Stomach (tissue), 9 donors: ENCODE results near the gene ABCC5. TPM values are rescaled to one million over a fixed set of nuclear protein-coding genes. Genes with fewer than 3 reads are reported as not detected.

Experiments
- DNase-seq, 2 donors: peaks; one replicate each; pipeline versions ENCODE4 v3.0.0 to v3.0.0-alpha.2; 2013 to 2019
- H3K27ac ChIP-seq, 5 donors: fragments of 200-600 bp in 4 of 5; sonication (generic) in 4 of 5; one replicate each; pipeline ENCODE4 v1.5.1; 2013 to 2019; ENCODE audit warnings: mild to moderate bottlenecking in 1 of 5, moderate library complexity in 1 of 5
- H3K27me3 ChIP-seq, 3 donors: fragments of 200-600 bp; sonication (generic); one replicate each; pipeline ENCODE4 v1.5.1; 2017 to 2019; ENCODE audit warnings: mixed run types in 1 of 3
- H3K36me3 ChIP-seq, 4 donors: fragments of 200-600 bp; sonication (generic); 1 replicate in 3 of 4; 2 replicates in 1 of 4; pipeline ENCODE4 v1.5.1; 2016 to 2019
- H3K4me1 ChIP-seq, 4 donors: fragments of 200-600 bp; sonication (generic); one replicate each; pipeline ENCODE4 v1.5.1; 2016 to 2019
- H3K4me3 ChIP-seq, 4 donors: fragments of 200-600 bp; sonication (generic) in 3 of 4; one replicate each; pipeline ENCODE4 v1.5.1; 2016 to 2019; ENCODE audit warnings: mild to moderate bottlenecking in 1 of 4
- H3K9me3 ChIP-seq, 4 donors: fragments of 200-600 bp; sonication (generic); one replicate each; pipeline ENCODE4 v1.5.1; 2016 to 2019
- EP300 ChIP-seq: sonication (generic); formaldehyde crosslinking; IDR thresholded peaks from one replicate; pipeline ENCODE4 v1.6.1; 2017; ENCODE audit warnings: antibody characterized with exemption
- POLR2A ChIP-seq, 4 donors: fragments of 450-650 bp; IDR thresholded peaks; one replicate each; pipeline ENCODE4 v1.6.1; 2016; ENCODE audit warnings: antibody characterized with exemption in 4 of 4, control low read depth in 2 of 4, mild to moderate bottlenecking in 1 of 4, moderate library complexity in 1 of 4
- POLR2AphosphoS5 ChIP-seq, 3 donors: sonication (generic); formaldehyde crosslinking; IDR thresholded peaks; one replicate each; pipeline ENCODE4 v1.6.1; 2016; ENCODE audit warnings: antibody characterized with exemption in 3 of 3
- WGBS, 5 donors: extraction: QIAGEN DNeasy Blood & Tissue Kit in 3 of 5; methylation state at CpG; one replicate each; pipeline versions ENCODE4 v1.1.5 to v1.1.7; 2013 to 2018; 5-methylcytosine and 5-hydroxymethylcytosine counted together
- intact Hi-C: fragments of 100-400 bp; cut with DNase I; formaldehyde crosslinking; loops from one replicate; pipeline ENCODE4 v1.15.1; 2023; ENCODE audit warnings: low total_unique reads
- polyA plus RNA-seq, 3 donors: library from polyadenylated mRNA; stranded (reverse); fragments of 200-250 nt; gene quantifications; one replicate each; pipeline ENCODE4 v1.2.3, GENCODE V29; 2013
- total RNA-seq, 5 donors: library from RNA; depleted of rRNA; stranded (reverse); fragments of >200 nt; gene quantifications; one replicate each; pipeline versions ENCODE4 v1.1.0 to v1.2.3, GENCODE V29; 2014 to 2016
- TF ChIP-seq, protein P1 (sequence below), 7 experiments: fragments of 450-650 bp in 4 of 7; fragments of 200-600 bp in 3 of 7; sonication (generic) in 3 of 7; IDR thresholded peaks; one replicate each; pipeline ENCODE4 v1.5.1; 2016 to 2019; ENCODE audit warnings: antibody characterized with exemption in 7 of 7, control low read depth in 2 of 7, mild to moderate bottlenecking in 1 of 7
- donor health status: healthy with polysubstance abuse.
- donor health status: Bipolar disorder and iron deficiency.
- donor health status: healthy.

Gene ABCC5
- total and polyA plus RNA-seq, 8 donors: 16.6 to 241 (median 78.3) TPM

DNA sequence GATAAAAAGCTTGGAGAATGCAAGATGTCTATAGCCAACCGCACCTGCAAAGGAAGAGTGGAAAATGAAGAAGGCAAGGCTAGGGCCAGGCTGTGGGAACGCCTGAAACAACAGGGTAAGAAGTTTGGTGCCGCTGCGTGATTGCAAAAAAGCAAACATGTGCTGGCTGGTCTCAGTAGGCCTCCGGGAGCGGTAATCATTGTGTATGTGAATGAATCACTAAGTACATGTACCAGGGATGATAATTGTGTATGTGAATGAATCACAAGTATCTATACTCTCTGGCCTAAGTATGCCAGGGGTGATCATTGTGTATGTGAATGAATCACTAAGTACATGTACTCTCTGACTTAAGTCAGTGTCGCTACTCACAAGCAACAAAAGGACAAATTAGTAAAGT lies 92.7 kb downstream of the ABCC5 start:
- DNase-seq: peak; percentile 62 to 78
- H3K36me3 ChIP-seq: peaks cover 56 to 99% (median 93%) of the 10 kb centered on the region in 4 donors
- H3K4me1 ChIP-seq: peaks cover 0 to 3% (median 0%) of the 10 kb centered on the region in 4 donors
- peak overlapping the region; percentile 44 to 81 (median 75) for H3K27ac ChIP-seq
- H3K27me3 ChIP-seq: no peaks in the 10 kb centered on the region
- no peak overlapping the region for H3K4me3 ChIP-seq
- intact Hi-C loops: no loop called here
- WGBS, 5 donors: 62 to 77% (median 65%) methylated on average over 7 of the region's 7 CpGs
- no peaks in the 10 kb centered on the region for H3K9me3 ChIP-seq
- TF ChIP-seq POLR2A (IDR thresholded peaks at IDR 0.05) (no peak), EP300 (no peak), POLR2AphosphoS5 (IDR thresholded peaks at IDR 0.05) (peak in 2 of 3 donors; percentile 58 to 80)

- Histone ChIP-seq H3K9me3 (no peaks in the 10 kb centered on the region), H3K27ac (peak overlapping the region; percentile 44 to 81 (median 75)), H3K4me1 (peaks cover 0 to 3% (median 0%) of the 10 kb centered on the region in 4 donors), H3K27me3 (no peaks in the 10 kb centered on the region), H3K4me3 (no peak overlapping the region), H3K36me3 (peaks cover 60 to 100% (median 96%) of the 10 kb centered on the region in 4 donors)
- no peak for DNase-seq
- WGBS, 5 donors: 86 to 94% (median 88%) methylated on average over 3 of the region's 3 CpGs
- TF ChIP-seq POLR2A (IDR thresholded peaks at IDR 0.05) (no peak), EP300 (no peak), POLR2AphosphoS5 (IDR thresholded peaks at IDR 0.05) (no peak)
- TF ChIP-seq, protein P1, sequence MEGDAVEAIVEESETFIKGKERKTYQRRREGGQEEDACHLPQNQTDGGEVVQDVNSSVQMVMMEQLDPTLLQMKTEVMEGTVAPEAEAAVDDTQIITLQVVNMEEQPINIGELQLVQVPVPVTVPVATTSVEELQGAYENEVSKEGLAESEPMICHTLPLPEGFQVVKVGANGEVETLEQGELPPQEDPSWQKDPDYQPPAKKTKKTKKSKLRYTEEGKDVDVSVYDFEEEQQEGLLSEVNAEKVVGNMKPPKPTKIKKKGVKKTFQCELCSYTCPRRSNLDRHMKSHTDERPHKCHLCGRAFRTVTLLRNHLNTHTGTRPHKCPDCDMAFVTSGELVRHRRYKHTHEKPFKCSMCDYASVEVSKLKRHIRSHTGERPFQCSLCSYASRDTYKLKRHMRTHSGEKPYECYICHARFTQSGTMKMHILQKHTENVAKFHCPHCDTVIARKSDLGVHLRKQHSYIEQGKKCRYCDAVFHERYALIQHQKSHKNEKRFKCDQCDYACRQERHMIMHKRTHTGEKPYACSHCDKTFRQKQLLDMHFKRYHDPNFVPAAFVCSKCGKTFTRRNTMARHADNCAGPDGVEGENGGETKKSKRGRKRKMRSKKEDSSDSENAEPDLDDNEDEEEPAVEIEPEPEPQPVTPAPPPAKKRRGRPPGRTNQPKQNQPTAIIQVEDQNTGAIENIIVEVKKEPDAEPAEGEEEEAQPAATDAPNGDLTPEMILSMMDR (IDR thresholded peaks at IDR 0.05): no peak
- intact Hi-C loops: no loop called here
These were observed 93.1 kb downstream of the ABCC5 start for GRCh38 chr3:183924543-183924942.

DNA sequence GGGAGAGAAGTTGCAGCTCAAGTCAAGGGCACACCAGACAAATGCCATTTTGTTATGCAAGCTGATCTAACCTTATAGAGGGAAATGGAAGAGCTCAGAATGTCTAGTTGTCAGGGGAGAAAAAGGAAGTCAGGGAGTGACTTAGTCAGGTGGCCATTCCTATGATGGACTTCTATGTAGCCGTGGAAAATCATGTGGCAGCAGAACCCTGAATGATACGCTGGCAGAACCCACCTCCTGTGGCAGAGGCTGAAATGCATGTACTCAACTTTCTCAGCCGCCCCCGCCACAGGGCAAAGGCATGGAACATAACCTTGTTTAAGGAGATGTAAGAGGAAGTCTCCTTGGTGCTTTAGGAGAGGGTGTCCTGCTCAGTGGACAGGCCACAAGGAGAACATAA lies 95.3 kb downstream of the ABCC5 start:
- intact Hi-C loops: no loop called here
- Histone ChIP-seq H3K4me1 (peaks cover 0 to 3% (median 0%) of the 10 kb centered on the region in 4 donors), H3K4me3 (no peak overlapping the region), H3K27me3 (no peaks in the 10 kb centered on the region), H3K36me3 (peaks cover 56 to 82% (median 78%) of the 10 kb centered on the region in 4 donors), H3K27ac (no peak overlapping the region), H3K9me3 (no peaks in the 10 kb centered on the region)
- no peak for TF ChIP-seq POLR2A (IDR thresholded peaks at IDR 0.05)
- no peak for TF ChIP-seq POLR2AphosphoS5 (IDR thresholded peaks at IDR 0.05)
- no peak for TF ChIP-seq EP300
- TF ChIP-seq, protein P1 (IDR thresholded peaks at IDR 0.05): no peak
- 88 to 97% (median 96%) methylated on average over 4 of the region's 4 CpGs for WGBS, 5 donors
- no peak for DNase-seq

- H3K4me1 ChIP-seq: peaks cover 0 to 3% (median 0%) of the 10 kb centered on the region in 4 donors
- DNase-seq: no peak
- H3K27ac ChIP-seq: no peak overlapping the region
- H3K4me3 ChIP-seq: no peak overlapping the region
- intact Hi-C loops: no loop called here
- no peak for TF ChIP-seq POLR2AphosphoS5 (IDR thresholded peaks at IDR 0.05)
- TF ChIP-seq, protein P1 (IDR thresholded peaks at IDR 0.05): no peak
- no peaks in the 10 kb centered on the region for H3K27me3 ChIP-seq
- WGBS, 5 donors: 91 to 95% (median 93%) methylated on average over 15 of the region's 15 CpGs
- H3K9me3 ChIP-seq: no peaks in the 10 kb centered on the region
- peaks cover 44 to 69% (median 64%) of the 10 kb centered on the region in 4 donors for H3K36me3 ChIP-seq
These were observed 96.6 kb downstream of the ABCC5 start for GRCh38 chr3:183921096-183921495.

DNA sequence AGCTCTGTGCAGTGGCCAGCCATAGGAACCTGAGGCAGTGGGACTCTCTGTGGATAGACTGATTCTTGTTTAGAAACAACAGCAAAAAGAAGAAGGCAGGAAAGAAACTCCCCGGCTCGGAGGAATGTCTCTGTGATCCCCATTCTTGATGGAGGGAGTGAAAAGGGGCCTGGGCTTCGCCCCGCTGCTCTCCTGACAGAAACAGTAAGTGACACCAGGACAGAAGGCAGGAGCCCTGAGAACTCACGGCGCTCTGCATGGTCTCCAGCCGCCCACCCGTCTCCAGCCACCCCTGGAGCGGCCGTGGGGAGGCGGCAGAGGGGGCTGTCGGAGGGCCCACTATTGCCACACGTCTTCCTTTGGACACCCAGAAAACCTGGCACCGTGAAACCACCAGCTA lies 97.3 kb downstream of the ABCC5 start:
- H3K4me1 ChIP-seq: peaks cover 0 to 3% (median 0%) of the 10 kb centered on the region in 4 donors
- intact Hi-C loops: no loop called here
- H3K27me3 ChIP-seq: no peaks in the 10 kb centered on the region
- TF ChIP-seq POLR2A (IDR thresholded peaks at IDR 0.05) (no peak), EP300 (no peak), POLR2AphosphoS5 (IDR thresholded peaks at IDR 0.05) (no peak)
- TF ChIP-seq, protein P1 (IDR thresholded peaks at IDR 0.05): no peak
- no peak for DNase-seq
- H3K27ac ChIP-seq: no peak overlapping the region
- H3K9me3 ChIP-seq: no peaks in the 10 kb centered on the region
- 89 to 95% (median 89%) methylated on average over 14 of the region's 14 CpGs for WGBS, 5 donors
- H3K4me3 ChIP-seq: no peak overlapping the region
- peaks cover 43 to 62% (median 60%) of the 10 kb centered on the region in 4 donors for H3K36me3 ChIP-seq
